Measurements from ENCODE around the gene SORCS2. TPM values are rescaled to one million over a fixed set of nuclear protein-coding genes. Genes with fewer than 3 reads are reported as not detected.

SORCS2 gene
- total and polyA plus RNA-seq, 2 of the 8 experiments (the other 6 are each of a cell fraction or from before 2014, with no cell fraction given): 0.36 to 1.8 TPM

- Histone ChIP-seq H2BK5ac (ENCODE audit: low read depth, low read length) (no peak overlapping the region), H3K18ac (ENCODE audit: extremely low read depth, low read length) (no peak overlapping the region), H3K79me2 (ENCODE audit: control insufficient read depth in 1 of 2, insufficient read depth in 2 of 2, low read length in 2 of 2) (no peaks in the 10 kb centered on the region), H3K27ac (ENCODE audit: low read depth, low read length) (no peak overlapping the region), H4K8ac (ENCODE audit: extremely low read depth, insufficient read depth, low read length) (no peak overlapping the region; the same call in 1 of the 2 replicates), H4K91ac (replicated peaks; ENCODE audit: insufficient read length, low read length) (no peak overlapping the region), H3K79me1 (ENCODE audit: low read depth, low read length) (no peaks in the 10 kb centered on the region), H3K56ac (replicated peaks; ENCODE audit: insufficient read length, low read depth, low read length) (no peak overlapping the region), H3K36me3 (ENCODE audit: control insufficient read depth in 2 of 4, insufficient read depth in 4 of 4, low read length in 3 of 4) (no peaks in the 10 kb centered on the region), H2BK15ac (ENCODE audit: low read length) (no peak overlapping the region), H3K14ac (ENCODE audit: insufficient read length) (no peak overlapping the region), H3K9me3 (ENCODE audit: insufficient read depth in 2 of 2, low read depth in 1 of 2, low read length in 1 of 2) (peaks cover 0 to 6% of the 10 kb centered on the region in 2 experiments; a peak in 1 of 4 replicates), H4K5ac (ENCODE audit: insufficient read length, low read depth, low read length) (no peak overlapping the region), H2AK5ac (ENCODE audit: low read depth, low read length) (no peak overlapping the region), H3K23ac (ENCODE audit: insufficient read length) (no peak overlapping the region), H4K20me1 (replicated peaks in 1 of 2; ENCODE audit: control insufficient read depth in 1 of 2, insufficient read depth in 2 of 2, low read length in 2 of 2) (peaks cover 0 to 8% of the 10 kb centered on the region in 2 experiments), H3K4me1 (replicated peaks in 1 of 4; ENCODE audit: control insufficient read depth in 3 of 4, insufficient read depth in 4 of 4, low read length in 3 of 4) (0 out of 7 replicates have a peak, but pooled peaks cover 0 to 3% (median 0%) of the 10 kb centered on the region in 4 experiments), H3K4me3 (ENCODE audit: extremely low read depth in 1 of 4, insufficient read depth in 2 of 4, low read depth in 3 of 4, low read length in 4 of 4) (no peak overlapping the region), H3K27me3 (replicated peaks in 1 of 4; ENCODE audit: control insufficient read depth in 3 of 4, extremely low read depth in 1 of 4, insufficient read depth in 3 of 4, low read length in 3 of 4) (no peaks in the 10 kb centered on the region), H3K9ac (replicated peaks in 1 of 4; ENCODE audit: extremely low read depth in 1 of 4, low read depth in 3 of 4, low read length in 3 of 4) (no peak overlapping the region), H3K4ac (replicated peaks; ENCODE audit: insufficient read length, low read depth, low read length) (no peak overlapping the region), H2BK12ac (ENCODE audit: low read depth, low read length) (no peak overlapping the region), H2BK120ac (replicated peaks; ENCODE audit: low read depth, low read length) (no peak overlapping the region), H3K23me2 (ENCODE audit: low read depth, low read length) (peaks cover 21% of the 10 kb centered on the region; the same call in 1 of the 2 replicates), H2BK20ac (ENCODE audit: low read length) (no peak overlapping the region), H3K4me2 (ENCODE audit: insufficient read depth in 1 of 2, low read depth in 2 of 2, low read length in 2 of 2) (no peak overlapping the region), H2AFZ (ENCODE audit: low read length) (no peak overlapping the region)
- no peak for FAIRE-seq
- no peak for DNase-seq (ENCODE audit: low read depth in 1 of 2, low spot score in 2 of 2)
- POLR2A ChIA-PET (ENCODE audit: partially characterized antibody): no interaction called here
- 90% methylated on average over 9 of the region's 9 CpGs; no CpG with 5 or more reads in 1 of the 2 experiments for WGBS, 2 experiments (ENCODE audit: extremely low coverage in 1 of 2, insufficient coverage in 1 of 2, insufficient read length in 1 of 2, insufficient replicate concordance in 2 of 2, low coverage in 1 of 2, low lambda C conversion rate in 2 of 2, missing lambda C conversion rate in 1 of 2)
- no peak for TF ChIP-seq SP2 (IDR thresholded peaks at IDR 0.05; ENCODE audit: low read length)
- TF ChIP-seq BACH1 (IDR thresholded peaks at IDR 0.05; ENCODE audit: low read length): no peak
- no peak for TF ChIP-seq SP1 (IDR thresholded peaks at IDR 0.05; ENCODE audit: low read depth, low read length)
- TF ChIP-seq ATF3 (IDR thresholded peaks at IDR 0.05; ENCODE audit: insufficient read depth, low read depth, low read length): no peak
- no peak for TF ChIP-seq RBBP5 (IDR thresholded peaks at IDR 0.05; ENCODE audit: borderline replicate concordance, low read depth, low read length)
- TF ChIP-seq SAP30 (IDR thresholded peaks at IDR 0.05; ENCODE audit: insufficient read depth, insufficient replicate concordance, low read length): no peak
- no peak for TF ChIP-seq EP300 (IDR thresholded peaks at IDR 0.05; ENCODE audit: borderline replicate concordance in 1 of 2, low read depth in 2 of 2, low read length in 2 of 2)
- CTCF ChIA-PET (ENCODE audit: partially characterized antibody): no interaction called here
These were observed 426.0 kb downstream of the SORCS2 start for GRCh38 chr4:7618361-7618760.
